Measurements from ENCODE around the gene MRAP2. TPM values are rescaled to one million over a fixed set of nuclear protein-coding genes. Genes with fewer than 3 reads are reported as not detected.

Gene MRAP2
- total RNA-seq, 2 experiments from 2014 or later, result not detected

GRCh38 chr6:84016029-84016428 is 17.5 kb upstream of the MRAP2 start:
- H3K4me2 ChIP-seq (ENCODE audit: low read length), result no peak overlapping the region
- H3K36me3 ChIP-seq (ENCODE audit: insufficient read depth, low read length), result no peaks in the 10 kb centered on the region
- ChIA-PET POLR2A (no interaction called here), CTCF (ENCODE audit: unreplicated experiment) (no interaction called here)
- TF ChIP-seq CTCF (conservative IDR thresholded peaks at IDR 0.05; ENCODE audit: low read length), result no peak
- no peak for TF ChIP-seq EZH2phosphoT487 (IDR thresholded peaks at IDR 0.05; ENCODE audit: borderline replicate concordance, low read depth, low read length)
- no peaks in the 10 kb centered on the region for H3K4me1 ChIP-seq (ENCODE audit: insufficient read depth, low read length, poor library complexity, severe bottlenecking)
- no peak overlapping the region for H2AFZ ChIP-seq (ENCODE audit: low read length)
- H3K79me2 ChIP-seq (ENCODE audit: insufficient read depth, low read depth, low read length), result no peaks in the 10 kb centered on the region
- no peak for DNase-seq (ENCODE audit: low spot score)
- H4K20me1 ChIP-seq (ENCODE audit: insufficient read depth, low read length), result no peaks in the 10 kb centered on the region
- no peaks in the 10 kb centered on the region for H3K9me2 ChIP-seq (ENCODE audit: insufficient read depth, low read length)
- H3K27ac ChIP-seq (ENCODE audit: low read depth, low read length, poor library complexity, severe bottlenecking), result no peak overlapping the region
- no TSS peak for BruUV-seq (replicated peaks)
- H3K4me3 ChIP-seq (ENCODE audit: low read depth, low read length, poor library complexity, severe bottlenecking), result no peak overlapping the region
- intact Hi-C loops (cut with micrococcal nuclease; ENCODE audit: unreplicated experiment), result no loop called here
- no peaks in the 10 kb centered on the region for H3K9me3 ChIP-seq (ENCODE audit: low read length)

- no TSS peak for BruUV-seq (replicated peaks)
- no peaks in the 10 kb centered on the region for H3K9me2 ChIP-seq (ENCODE audit: insufficient read depth, low read length)
- no peak overlapping the region for H3K4me2 ChIP-seq (ENCODE audit: low read length)
- no peak overlapping the region for H3K27ac ChIP-seq (ENCODE audit: low read depth, low read length, poor library complexity, severe bottlenecking)
- no peaks in the 10 kb centered on the region for H3K79me2 ChIP-seq (ENCODE audit: insufficient read depth, low read depth, low read length)
- no peaks in the 10 kb centered on the region for H3K36me3 ChIP-seq (ENCODE audit: insufficient read depth, low read length)
- H4K20me1 ChIP-seq (ENCODE audit: insufficient read depth, low read length), result no peaks in the 10 kb centered on the region
- TF ChIP-seq CTCF (conservative IDR thresholded peaks at IDR 0.05; ENCODE audit: low read length) (no peak), EZH2phosphoT487 (IDR thresholded peaks at IDR 0.05; ENCODE audit: borderline replicate concordance, low read depth, low read length) (no peak)
- H3K4me1 ChIP-seq (ENCODE audit: insufficient read depth, low read length, poor library complexity, severe bottlenecking), result no peaks in the 10 kb centered on the region
- H3K4me3 ChIP-seq (ENCODE audit: low read depth, low read length, poor library complexity, severe bottlenecking), result no peak overlapping the region
- no peaks in the 10 kb centered on the region for H3K9me3 ChIP-seq (ENCODE audit: low read length)
- H2AFZ ChIP-seq (ENCODE audit: low read length), result no peak overlapping the region
- intact Hi-C loops (cut with micrococcal nuclease; ENCODE audit: unreplicated experiment), result no loop called here
- DNase-seq (ENCODE audit: low spot score), result no peak
- POLR2A ChIA-PET, result no interaction called here
- CTCF ChIA-PET (ENCODE audit: unreplicated experiment), result no interaction called here
Observed at GRCh38 chr6:84017709-84018452, 15.7 kb upstream of the MRAP2 start.

- no peak overlapping the region for H3K27ac ChIP-seq (ENCODE audit: low read depth, low read length, poor library complexity, severe bottlenecking)
- no peak overlapping the region for H3K4me3 ChIP-seq (ENCODE audit: low read depth, low read length, poor library complexity, severe bottlenecking)
- TF ChIP-seq EZH2phosphoT487 (IDR thresholded peaks at IDR 0.05; ENCODE audit: borderline replicate concordance, low read depth, low read length), result no peak
- TF ChIP-seq CTCF (conservative IDR thresholded peaks at IDR 0.05; ENCODE audit: low read length), result no peak
- POLR2A ChIA-PET, result no interaction called here
- no peaks in the 10 kb centered on the region for H3K79me2 ChIP-seq (ENCODE audit: insufficient read depth, low read depth, low read length)
- BruUV-seq (replicated peaks), result no TSS peak
- H3K4me1 ChIP-seq (ENCODE audit: insufficient read depth, low read length, poor library complexity, severe bottlenecking), result no peaks in the 10 kb centered on the region
- intact Hi-C loops (cut with micrococcal nuclease; ENCODE audit: unreplicated experiment), result no loop called here
- H3K36me3 ChIP-seq (ENCODE audit: insufficient read depth, low read length), result no peaks in the 10 kb centered on the region
- no peak overlapping the region for H2AFZ ChIP-seq (ENCODE audit: low read length)
- no peaks in the 10 kb centered on the region for H3K9me2 ChIP-seq (ENCODE audit: insufficient read depth, low read length)
- no peak overlapping the region for H3K4me2 ChIP-seq (ENCODE audit: low read length)
- no peaks in the 10 kb centered on the region for H4K20me1 ChIP-seq (ENCODE audit: insufficient read depth, low read length)
- CTCF ChIA-PET (ENCODE audit: unreplicated experiment), result no interaction called here
- DNase-seq (ENCODE audit: low spot score), result no peak
- no peaks in the 10 kb centered on the region for H3K9me3 ChIP-seq (ENCODE audit: low read length)
Observed at GRCh38 chr6:84018453-84019061, 15.0 kb upstream of the MRAP2 start.

All from OCI-LY7 (cell line).